Neural cell (in vitro differentiated cells): ENCODE results near the gene RADIL. TPM values are rescaled to one million over a fixed set of nuclear protein-coding genes. Genes with fewer than 3 reads are reported as not detected.

ENCODE experiments used
- H2AFZ ChIP-seq: fragments of 200-600, 300-800 bp; sonication (generic), shearing (Covaris generic); 2 replicates; pipeline ENCODE4 v1.6.0; 2014; ENCODE audit warnings: low read depth, mild to moderate bottlenecking, antibody characterized with exemption, low read length, moderate library complexity
- H3F3A ChIP-seq: fragments of 200-600 bp; shearing (Covaris generic); 2 replicates; pipeline ENCODE4 v1.6.1; 2016; ENCODE audit warnings: mild to moderate bottlenecking, moderate library complexity, mixed read lengths, antibody characterized with exemption, low read length; ENCODE audit not compliant: insufficient read depth, poor library complexity, severe bottlenecking
- H3K27ac ChIP-seq: fragments of 200-600, 300-800 bp; sonication (generic), shearing (Covaris generic); 2 replicates; pipeline ENCODE4 v1.5.1; 2014; ENCODE audit warnings: mild to moderate bottlenecking, low read length, moderate library complexity
- H3K27me3 ChIP-seq: fragments of 300-800, 200-600 bp; sonication (generic), shearing (Covaris generic); 2 replicates; pipeline ENCODE4 v1.6.0; 2014; ENCODE audit warnings: mild to moderate bottlenecking, low read depth, low read length, moderate library complexity; ENCODE audit not compliant: insufficient read depth
- H3K36me3 ChIP-seq: fragments of 300-800, 200-600 bp; sonication (generic), shearing (Covaris generic); 2 replicates; pipeline ENCODE4 v1.5.1; 2014; ENCODE audit warnings: mild to moderate bottlenecking, antibody characterized with exemption, low read length, moderate library complexity; ENCODE audit not compliant: insufficient read depth
- H3K4me2 ChIP-seq: fragments of 300-800, 200-600 bp; sonication (generic), shearing (Covaris generic); 2 replicates; pipeline ENCODE4 v1.6.0; 2014; ENCODE audit warnings: mild to moderate bottlenecking, low read length
- H3K4me3 ChIP-seq: fragments of 300-800, 200-600 bp; sonication (generic), shearing (Covaris generic); 2 replicates; pipeline ENCODE4 v1.5.1; 2014; ENCODE audit warnings: mild to moderate bottlenecking, low read length, moderate library complexity
- H3K79me2 ChIP-seq: fragments of 200-600 bp; shearing (Covaris generic); replicated peaks from 2 replicates; pipeline ENCODE4 v1.6.0; 2014; ENCODE audit warnings: mild to moderate bottlenecking, low read length, moderate library complexity; ENCODE audit not compliant: insufficient read depth
- H3K9ac ChIP-seq: fragments of 300-800, 200-600 bp; sonication (generic), shearing (Covaris generic); 2 replicates; pipeline ENCODE4 v1.6.1; 2016; ENCODE audit warnings: mild to moderate bottlenecking, low read length, mixed read lengths
- H3K9me2 ChIP-seq: fragments of 200-600 bp; shearing (Covaris generic); 2 replicates; pipeline ENCODE4 v1.6.1; 2016; ENCODE audit warnings: mild to moderate bottlenecking, low read length, mixed read lengths; ENCODE audit not compliant: insufficient read depth
- H3K9me3 ChIP-seq: fragments of 200-600, 300-800 bp; sonication (generic), shearing (Covaris generic); 2 replicates; pipeline ENCODE4 v1.6.1; 2016; ENCODE audit warnings: mild to moderate bottlenecking, mixed run types, low read length, moderate library complexity, mixed read lengths
- H4K20me1 ChIP-seq: fragments of 200-600 bp; shearing (Covaris generic); 2 replicates; pipeline ENCODE4 v1.6.1; 2016; ENCODE audit warnings: mild to moderate bottlenecking, mixed run types; ENCODE audit not compliant: insufficient read depth
- CTCF ChIP-seq: fragments of 450-650 bp; IDR thresholded peaks from 2 replicates; pipeline ENCODE4 v1.5.1; 2014; ENCODE audit warnings: antibody characterized with exemption, mild to moderate bottlenecking, moderate library complexity; ENCODE audit not compliant: poor library complexity, severe bottlenecking
- EP300 ChIP-seq: fragments of 450-650 bp; conservative IDR thresholded peaks from 2 replicates; pipeline ENCODE4 v1.6.1; 2014; ENCODE audit warnings: antibody characterized with exemption, mild to moderate bottlenecking, moderate library complexity; ENCODE audit not compliant: poor library complexity, severe bottlenecking
- EZH2 ChIP-seq: fragments of 200-600, 300-800 bp; shearing (Covaris generic), sonication (generic); IDR thresholded peaks from 2 replicates; pipeline ENCODE4 v1.6.1; 2014; ENCODE audit warnings: antibody characterized with exemption, low read length, borderline replicate concordance, mild to moderate bottlenecking; ENCODE audit not compliant: insufficient read depth, poor library complexity, severe bottlenecking
- POLR2AphosphoS5 ChIP-seq: IDR thresholded peaks from 2 replicates; pipeline ENCODE4 v1.6.1; 2012
- RAD21 ChIP-seq: fragments of 450-650 bp; conservative IDR thresholded peaks from 2 replicates; pipeline ENCODE4 v1.6.1; 2014; ENCODE audit warnings: antibody characterized with exemption, mild to moderate bottlenecking, moderate library complexity
- SMC3 ChIP-seq: fragments of 450-650 bp; conservative IDR thresholded peaks from 2 replicates; pipeline ENCODE4 v1.6.1; 2014; ENCODE audit warnings: antibody characterized with exemption, mild to moderate bottlenecking, moderate library complexity; ENCODE audit not compliant: poor library complexity
- TAF1 ChIP-seq: IDR thresholded peaks from 2 replicates; pipeline ENCODE4 v1.6.1; 2012; ENCODE audit warnings: low read depth
- polyA plus RNA-seq: library from polyadenylated mRNA; depleted of rRNA; stranded (reverse); fragments of >200 nt; gene quantifications from 2 replicates; pipeline ENCODE4 v1.2.3, GENCODE V29; 2014

The RADIL gene
- polyA plus RNA-seq, 1 donor from 2014 or later: 4.1 TPM

- TF ChIP-seq CTCF (no peak), POLR2AphosphoS5 (no peak)
These were observed 83.8 kb downstream of the RADIL start (continued) for GRCh38 chr7:4799508-4800268.

GRCh38 chr7:4798706-4799235, 84.7 kb downstream of the RADIL start:
- Histone ChIP-seq H3K36me3 (no peaks in the 10 kb centered on the region), H2AFZ (no peak overlapping the region), H3K4me3 (no peak overlapping the region), H3K9me2 (no peaks in the 10 kb centered on the region), H4K20me1 (no peaks in the 10 kb centered on the region), H3K9ac (no peak overlapping the region), H3K4me2 (no peak overlapping the region), H3K27me3 (no peaks in the 10 kb centered on the region), H3K79me2 (no peaks in the 10 kb centered on the region), H3F3A (no peaks in the 10 kb centered on the region), H3K9me3 (no peaks in the 10 kb centered on the region), H3K27ac (no peak overlapping the region)
- no peak for TF ChIP-seq POLR2AphosphoS5
- no peak for TF ChIP-seq CTCF
- TF ChIP-seq EP300: no peak

DNA sequence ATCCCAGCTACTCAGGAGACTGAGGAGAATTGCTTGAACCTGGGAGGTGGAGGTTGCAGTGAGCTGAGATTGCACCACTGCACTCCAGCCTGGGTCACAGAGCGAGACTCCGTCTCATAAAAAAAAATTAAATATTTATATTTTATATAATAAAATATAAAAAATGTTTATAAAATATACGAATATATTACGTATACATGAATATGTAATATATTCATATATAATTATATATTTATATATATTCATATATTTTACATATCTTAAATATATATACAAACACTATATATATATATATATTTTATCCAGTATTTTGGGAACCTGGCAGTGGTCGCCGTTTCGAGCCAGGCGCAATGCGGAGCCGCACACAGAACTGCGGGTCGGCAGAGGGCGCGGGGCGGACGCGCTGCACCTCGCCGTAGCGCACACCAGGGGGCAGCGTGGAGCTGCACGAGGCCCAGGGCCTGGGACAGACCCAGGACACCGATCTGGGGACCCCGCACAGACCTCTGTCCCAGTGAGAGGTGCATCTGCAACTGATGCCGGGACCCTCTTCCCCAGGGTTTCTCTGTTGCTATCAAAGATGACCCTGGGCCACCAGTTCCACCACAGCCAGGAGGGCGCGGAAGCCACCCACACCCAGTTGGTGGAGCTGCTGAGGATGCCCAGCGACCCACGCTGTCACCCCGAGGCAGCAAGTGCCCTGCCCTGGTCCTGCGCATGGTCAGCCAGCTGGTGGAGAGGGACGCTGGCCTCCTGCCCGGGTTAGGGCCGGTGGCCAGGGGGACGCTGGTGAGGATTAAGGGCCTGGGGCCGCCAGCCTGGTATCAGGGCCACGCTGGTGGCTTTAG, 85.4 kb downstream of the RADIL start:
- TF ChIP-seq EZH2: no peak
- TF ChIP-seq RAD21: peak; percentile 69
- peak; percentile 81 for TF ChIP-seq SMC3
- TF ChIP-seq EP300: no peak
- TF ChIP-seq CTCF: peak; percentile 76
- no peak for TF ChIP-seq TAF1
- no peaks in the 10 kb centered on the region for H3K79me2 ChIP-seq
- no peak overlapping the region for H3K9ac ChIP-seq
- H3K9me3 ChIP-seq: no peaks in the 10 kb centered on the region
- no peaks in the 10 kb centered on the region for H3K36me3 ChIP-seq
- no peaks in the 10 kb centered on the region for H3F3A ChIP-seq
- no peak overlapping the region for H3K4me3 ChIP-seq
- no peak overlapping the region for H3K27ac ChIP-seq
- H2AFZ ChIP-seq: no peak overlapping the region
- H3K9me2 ChIP-seq: no peaks in the 10 kb centered on the region
- no peaks in the 10 kb centered on the region for H4K20me1 ChIP-seq
- H3K27me3 ChIP-seq: no peaks in the 10 kb centered on the region
- no peak overlapping the region for H3K4me2 ChIP-seq
